GM12878 (cell line): ENCODE results near the gene LAYN. TPM values are rescaled to one million over a fixed set of nuclear protein-coding genes. Genes with fewer than 3 reads are reported as not detected.

Source experiments
- ATAC-seq: fragments of 200-7000 bp; cut with Tn5 transposase; 3 replicates; pipeline ENCODE4 v1.9.1; 2020; ENCODE audit warnings: mild to moderate bottlenecking, moderate library complexity
- BruUV-seq: library from RNA; stranded (reverse); fragments of 400-500 nt; replicated peaks from 2 replicates; lab custom pipeline; 2021; lab: Mats Ljungman, UMichigan
- CTCF ChIA-PET: fragments of 300-600 bp; sonication (Branson Sonifier 250); formaldehyde crosslinking; extraction: SDS; loops from one replicate; lab custom pipeline; 2021; ENCODE audit warnings: inconsistent platforms; lab: Yijun Ruan, JAX
- POLR2A ChIA-PET: fragments of 350-600 bp; formaldehyde crosslinking; extraction: SDS; loops from one replicate; lab custom pipeline; 2021; ENCODE audit warnings: inconsistent platforms; lab: Charles Lee
- RAD21 ChIA-PET: fragments of 300-600 bp; sonication (Branson Sonifier 250); formaldehyde crosslinking; loops from one replicate; lab custom pipeline; 2023; ENCODE audit warnings: antibody characterized with exemption; ENCODE audit not compliant: unreplicated experiment; lab: Charles Lee
- SMC1A ChIA-PET: fragments of 300-600 bp; sonication (Branson Sonifier 250); formaldehyde crosslinking; loops from one replicate; lab custom pipeline; 2023; ENCODE audit not compliant: unreplicated experiment, uncharacterized antibody; lab: Charles Lee
- DNase-seq: peaks from one replicate; pipeline ENCODE4 v3.0.0-alpha.2; 2011; ENCODE audit warnings: low read depth, low spot score
- FAIRE-seq: peaks from 3 replicates; lab custom pipeline; 2011; peaks lifted over from hg19 to GRCh38; lab: Jason Lieb, UNC
- H2AFZ ChIP-seq: 2 replicates; pipeline ENCODE4 v1.6.0; 2011; ENCODE audit warnings: low read depth, low read length, control low read depth; ENCODE audit not compliant: control insufficient read depth
- H3K27ac ChIP-seq: 2 replicates; pipeline ENCODE4 v1.5.1; 2011; ENCODE audit warnings: control low read depth; ENCODE audit not compliant: control insufficient read depth, insufficient read depth
- H3K27me3 ChIP-seq, 2 experiments: replicated peaks in 1 of 2; 2 replicates each; pipeline versions ENCODE4 v1.6.0 to v1.6.1; 2011; ENCODE audit warnings: low read length in 1 of 2; ENCODE audit not compliant: control insufficient read depth in 2 of 2, insufficient read depth in 2 of 2
- H3K36me3 ChIP-seq, 2 experiments: 2 replicates each; pipeline ENCODE4 v1.5.1; 2011; ENCODE audit warnings: low read length in 1 of 2; ENCODE audit not compliant: control insufficient read depth in 2 of 2, insufficient read depth in 2 of 2
- H3K4me1 ChIP-seq: 2 replicates; pipeline ENCODE4 v1.6.1; 2011; ENCODE audit warnings: mild to moderate bottlenecking, low read length, moderate library complexity, mixed read lengths; ENCODE audit not compliant: control insufficient read depth, insufficient read depth
- H3K4me2 ChIP-seq: 2 replicates; pipeline ENCODE4 v1.6.0; 2011; ENCODE audit warnings: control low read depth; ENCODE audit not compliant: control insufficient read depth, insufficient read depth
- H3K4me3 ChIP-seq: fragments of 200-600 bp; sonication (generic); 2 replicates; pipeline ENCODE4 v1.5.1; 2016
- H3K79me2 ChIP-seq: 2 replicates; pipeline ENCODE4 v1.6.0; 2011; ENCODE audit warnings: low read length; ENCODE audit not compliant: control insufficient read depth, insufficient read depth
- H3K9ac ChIP-seq: 2 replicates; pipeline ENCODE4 v1.8.0; 2011; ENCODE audit warnings: low read length, control low read depth, mixed read lengths; ENCODE audit not compliant: control insufficient read depth, insufficient read depth
- H3K9me3 ChIP-seq: replicated peaks from 3 replicates; pipeline ENCODE4 v1.5.1; 2011; ENCODE audit warnings: mild to moderate bottlenecking, low read length; ENCODE audit not compliant: control insufficient read depth, insufficient read depth
- H4K20me1 ChIP-seq: 2 replicates; pipeline ENCODE4 v1.6.0; 2011; ENCODE audit not compliant: control insufficient read depth, insufficient read depth
- HDGF ChIP-seq: fragments of 450-650 bp; IDR thresholded peaks from 2 replicates; pipeline ENCODE4 v1.6.1; 2016; ENCODE audit warnings: antibody characterized with exemption
- IKZF1 ChIP-seq: fragments of 450-650 bp; conservative IDR thresholded peaks from 2 replicates; pipeline ENCODE4 v1.6.1; 2017; ENCODE audit warnings: antibody characterized with exemption, mild to moderate bottlenecking
- IKZF2 ChIP-seq, 2 experiments: fragments of 450-650 bp; IDR thresholded peaks; 2 replicates each; pipeline ENCODE4 v1.6.1; 2017; ENCODE audit warnings: mild to moderate bottlenecking in 2 of 2, moderate library complexity in 2 of 2
- MTA2 ChIP-seq: fragments of 450-650 bp; IDR thresholded peaks from 2 replicates; pipeline ENCODE4 v1.6.1; 2016; ENCODE audit warnings: low read depth, mild to moderate bottlenecking, moderate library complexity
- MXI1 ChIP-seq: fragments of 150-350 bp; IDR thresholded peaks from 2 replicates; pipeline ENCODE4 v1.6.1; 2011; ENCODE audit warnings: low read depth, mild to moderate bottlenecking, inconsistent platforms, low read length, improper control_type of control experiment
- NR2C1 ChIP-seq: fragments of 450-650 bp; IDR thresholded peaks from 2 replicates; pipeline ENCODE4 v1.6.1; 2017; ENCODE audit warnings: antibody characterized with exemption, mild to moderate bottlenecking, moderate library complexity
- RELA ChIP-seq: fragments of 450-650 bp; IDR thresholded peaks from 2 replicates; pipeline ENCODE4 v1.8.0; 2014; ENCODE audit warnings: borderline replicate concordance; ENCODE audit not compliant: partially characterized antibody
- SPI1 ChIP-seq: IDR thresholded peaks from 2 replicates; pipeline ENCODE4 v1.6.1; 2011; ENCODE audit warnings: low read depth, mild to moderate bottlenecking, low read length, moderate library complexity, borderline replicate concordance; ENCODE audit not compliant: insufficient read depth
- WGBS: methylation state at CpG from one replicate; pipeline ENCODE4 v1.1.6; 2016; ENCODE audit warnings: low lambda C conversion rate; ENCODE audit not compliant: insufficient replicate concordance, insufficient coverage; ENCODE audit errors: missing lambda C conversion rate; 5-methylcytosine and 5-hydroxymethylcytosine counted together
- in situ Hi-C: fragments of 300-500 bp; cut with MboI; formaldehyde crosslinking; loops from 9 replicates; pipeline ENCODE4 v1.14.3; 2018; ENCODE audit warnings: mixed read lengths
- intact Hi-C: fragments of 100-400 bp; cut with micrococcal nuclease; formaldehyde crosslinking; loops from one replicate; pipeline ENCODE4 v1.14.2; 2022; ENCODE audit not compliant: unreplicated experiment
- polyA plus RNA-seq, 11 experiments: library from polyadenylated mRNA; depleted of rRNA in 4 of 11; unstranded in 6 of 11; stranded (reverse) in 5 of 11; fragments of >200 nt; fragmentation: Nextera tagmentation in 4 of 11; fragmentation: Illumina TruSeq in 1 of 11; extraction: Ambion mirVana in 4 of 11; extraction: Trizol in 1 of 11; gene quantifications; 1 replicate in 1 of 11; 2 replicates in 10 of 11; pipeline versions ENCODE4 v1.2.1 to v1.2.3, GENCODE V29; 2011 to 2016; ENCODE audit warnings: inconsistent platforms in 2 of 11, missing spikeins in 2 of 11, low read depth in 1 of 11
- total RNA-seq, 4 experiments: library from RNA; depleted of rRNA in 3 of 4; stranded (reverse); fragments of >200 nt in 3 of 4; fragmentation: Illumina TruSeq in 1 of 4; extraction: Trizol in 1 of 4; gene quantifications; 2 replicates each; pipeline versions ENCODE4 v1.2.1 to v1.2.3, GENCODE V29; 2013 to 2021

The LAYN gene
- total and polyA plus RNA-seq, 10 of the 15 experiments (the other 5 are each of a cell fraction or from before 2014, with no cell fraction given), result 0.06 to 0.14 (median 0.10) TPM; not detected in 7

GRCh38 chr11:111561791-111562325 lies 21.3 kb downstream of the LAYN start:
- CTCF ChIA-PET, result interaction anchor here (1.0 to 5.0 kb wide), 8 partner anchors 10 to 284 kb away, joined by 3 to 24 read pairs (median 5); no protein-coding TSS in a partner anchor
- TF ChIP-seq RELA, result no peak
- TF ChIP-seq, all 136 proteins: peak for 0
- BruUV-seq, result no TSS peak
- Histone ChIP-seq H3K4me1 (no peaks in the 10 kb centered on the region), H4K20me1 (no peaks in the 10 kb centered on the region), H3K36me3 (no peaks in the 10 kb centered on the region), H3K4me3 (no peak overlapping the region), H3K27me3 (no peaks in the 10 kb centered on the region), H3K27ac (no peak overlapping the region), H3K79me2 (no peaks in the 10 kb centered on the region), H3K4me2 (no peak overlapping the region), H2AFZ (no peak overlapping the region), H3K9me3 (no peaks in the 10 kb centered on the region), H3K9ac (no peak overlapping the region)
- 53% methylated on average over 3 of the region's 3 CpGs for WGBS
- ChIA-PET POLR2A (no interaction called here), RAD21 (interaction anchor here (0.6 kb wide), 1 partner anchor 281 kb away, joined by 3 read pairs; no protein-coding TSS in a partner anchor), SMC1A (interaction anchor here (1.0 to 2.3 kb wide), 6 partner anchors 9 to 282 kb away, joined by 3 to 5 read pairs (median 4); no protein-coding TSS in a partner anchor)
- FAIRE-seq, result no peak
- intact Hi-C loops (loop anchor here (10.0 kb wide), 1 partner anchor 423 kb away; no protein-coding TSS in a partner anchor), in situ Hi-C loops (no loop called here)
- no peak for DNase-seq
- ATAC-seq, result no peak

DNA sequence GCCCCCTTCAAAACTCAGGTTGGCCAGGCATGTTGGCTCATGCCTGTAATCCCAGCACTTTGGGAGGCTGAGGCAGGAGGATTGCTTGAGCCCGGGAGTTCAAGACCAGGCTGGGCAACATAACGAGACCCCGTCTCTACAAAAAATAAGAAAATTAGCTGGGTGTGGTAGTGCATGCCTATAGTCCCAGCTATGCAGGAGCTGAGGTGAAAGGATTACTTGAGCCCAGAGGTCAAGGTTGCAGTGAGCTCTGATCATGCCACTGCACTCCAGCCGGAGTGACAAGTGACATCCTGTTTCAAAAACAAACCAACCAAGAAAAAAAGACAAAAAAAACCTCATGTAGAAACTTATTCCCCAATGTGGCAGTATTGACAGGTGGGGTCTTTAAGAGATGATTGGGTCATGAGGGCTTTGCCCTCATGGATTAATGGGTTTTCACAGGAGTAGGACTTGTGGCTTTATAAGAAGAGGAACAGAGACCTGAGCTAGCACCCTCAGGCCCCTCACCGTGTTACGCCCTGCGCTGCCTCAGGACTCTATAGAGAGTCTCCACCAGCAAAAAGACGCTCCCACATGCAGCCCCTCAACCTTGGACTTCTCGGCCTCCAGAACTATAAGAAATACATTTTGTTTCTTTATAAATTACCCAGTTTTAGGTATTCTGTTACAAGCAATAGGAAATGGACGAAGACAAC lies 22.3 kb downstream of the LAYN start:
- H3K9me3 ChIP-seq, result no peaks in the 10 kb centered on the region
- no TSS peak for BruUV-seq
- intact Hi-C loops, result loop anchor here (10.0 kb wide), 1 partner anchor 422 kb away; no protein-coding TSS in a partner anchor
- no peaks in the 10 kb centered on the region for H3K27me3 ChIP-seq
- H3K9ac ChIP-seq, result no peak overlapping the region
- FAIRE-seq (no peak), ATAC-seq (peak; percentile 75), DNase-seq (no peak)
- ChIA-PET CTCF (interaction anchor here (0.9 to 5.0 kb wide), 11 partner anchors 10 to 309 kb away, joined by 3 to 24 read pairs (median 4); partner anchors contain the start of gene ALG9), POLR2A (no interaction called here), RAD21 (interaction anchor here (0.6 kb wide), 1 partner anchor 280 kb away, joined by 3 read pairs; no protein-coding TSS in a partner anchor), SMC1A (interaction anchor here (0.7 to 2.3 kb wide), 8 partner anchors 10 to 802 kb away, joined by 3 to 5 read pairs (median 3); no protein-coding TSS in a partner anchor)
- H2AFZ ChIP-seq, result no peak overlapping the region
- no peaks in the 10 kb centered on the region for H4K20me1 ChIP-seq
- H3K4me2 ChIP-seq, result no peak overlapping the region
- 72% methylated on average over 10 of the region's 10 CpGs for WGBS
- H3K27ac ChIP-seq, result no peak overlapping the region
- TF ChIP-seq SPI1 (peak; percentile 20; the same call in 1 of the 2 replicates), MXI1 (no peak), IKZF2 (IDR thresholded peaks at IDR 0.05) (no peak), IKZF1 (no peak), HDGF (no peak), MTA2 (no peak), NR2C1 (no peak)
- in situ Hi-C loops, result no loop called here
- no peaks in the 10 kb centered on the region for H3K79me2 ChIP-seq
- no peaks in the 10 kb centered on the region for H3K36me3 ChIP-seq
- no peaks in the 10 kb centered on the region for H3K4me1 ChIP-seq
- no peak overlapping the region for H3K4me3 ChIP-seq
